ENCODE measurements around the gene HYAL3. TPM values are rescaled to one million over a fixed set of nuclear protein-coding genes. Genes with fewer than 3 reads are reported as not detected.

HYAL3 gene
- total RNA-seq, 1 donor from 2014 or later = 8.1 TPM

DNA sequence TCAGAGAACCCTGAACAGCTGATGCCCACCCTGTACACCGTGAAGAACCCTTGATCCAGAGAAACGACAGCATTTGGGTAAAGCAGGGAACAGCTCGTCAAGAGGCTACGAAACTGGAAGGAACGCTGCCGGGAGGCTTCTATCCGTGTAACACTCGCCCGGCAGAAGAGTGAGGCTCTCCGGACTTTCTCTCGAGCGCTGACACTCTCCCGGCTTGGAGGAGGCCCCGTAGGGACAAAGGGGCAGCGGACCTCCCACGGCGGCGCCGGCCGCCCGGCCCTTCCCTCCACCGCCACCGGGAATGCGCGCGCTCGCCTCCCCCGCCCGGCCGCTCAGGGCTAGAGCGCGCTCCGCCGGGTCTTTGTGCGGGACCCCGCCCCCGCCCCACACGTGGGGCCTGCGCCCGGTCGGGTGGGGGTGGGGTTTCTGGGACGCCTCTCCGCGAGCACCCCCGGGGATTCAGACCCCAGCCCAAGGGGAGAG lies 21.7 kb upstream of the HYAL3 start:
- intact Hi-C loops (cut with DNase I) = loop anchor here (5.0 kb wide), 1 partner anchor 64 kb away; no protein-coding TSS in a partner anchor
- H3K27me3 ChIP-seq = no peaks in the 10 kb centered on the region
- peak overlapping the region; percentile 90 for H3K27ac ChIP-seq
- no peaks in the 10 kb centered on the region for H3K9me3 ChIP-seq
- H3K4me3 ChIP-seq = peak overlapping the region; percentile 72 to 97
- DNase-seq (ENCODE audit: extremely low spot score in 2 of 2) = no peak
- TF ChIP-seq POLR2A (IDR thresholded peaks at IDR 0.05) (peak in 1 of 2 donors; percentile 17), POLR2AphosphoS5 (IDR thresholded peaks at IDR 0.05; ENCODE audit: insufficient read depth in 1 of 2, low read depth in 1 of 2) (no peak)
- TF ChIP-seq, protein P1, sequence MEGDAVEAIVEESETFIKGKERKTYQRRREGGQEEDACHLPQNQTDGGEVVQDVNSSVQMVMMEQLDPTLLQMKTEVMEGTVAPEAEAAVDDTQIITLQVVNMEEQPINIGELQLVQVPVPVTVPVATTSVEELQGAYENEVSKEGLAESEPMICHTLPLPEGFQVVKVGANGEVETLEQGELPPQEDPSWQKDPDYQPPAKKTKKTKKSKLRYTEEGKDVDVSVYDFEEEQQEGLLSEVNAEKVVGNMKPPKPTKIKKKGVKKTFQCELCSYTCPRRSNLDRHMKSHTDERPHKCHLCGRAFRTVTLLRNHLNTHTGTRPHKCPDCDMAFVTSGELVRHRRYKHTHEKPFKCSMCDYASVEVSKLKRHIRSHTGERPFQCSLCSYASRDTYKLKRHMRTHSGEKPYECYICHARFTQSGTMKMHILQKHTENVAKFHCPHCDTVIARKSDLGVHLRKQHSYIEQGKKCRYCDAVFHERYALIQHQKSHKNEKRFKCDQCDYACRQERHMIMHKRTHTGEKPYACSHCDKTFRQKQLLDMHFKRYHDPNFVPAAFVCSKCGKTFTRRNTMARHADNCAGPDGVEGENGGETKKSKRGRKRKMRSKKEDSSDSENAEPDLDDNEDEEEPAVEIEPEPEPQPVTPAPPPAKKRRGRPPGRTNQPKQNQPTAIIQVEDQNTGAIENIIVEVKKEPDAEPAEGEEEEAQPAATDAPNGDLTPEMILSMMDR (IDR thresholded peaks at IDR 0.05) = no peak
- peaks cover 65% of the 10 kb centered on the region for H3K4me1 ChIP-seq
- peaks cover 0 to 17% of the 10 kb centered on the region in 2 donors for H3K36me3 ChIP-seq

DNA sequence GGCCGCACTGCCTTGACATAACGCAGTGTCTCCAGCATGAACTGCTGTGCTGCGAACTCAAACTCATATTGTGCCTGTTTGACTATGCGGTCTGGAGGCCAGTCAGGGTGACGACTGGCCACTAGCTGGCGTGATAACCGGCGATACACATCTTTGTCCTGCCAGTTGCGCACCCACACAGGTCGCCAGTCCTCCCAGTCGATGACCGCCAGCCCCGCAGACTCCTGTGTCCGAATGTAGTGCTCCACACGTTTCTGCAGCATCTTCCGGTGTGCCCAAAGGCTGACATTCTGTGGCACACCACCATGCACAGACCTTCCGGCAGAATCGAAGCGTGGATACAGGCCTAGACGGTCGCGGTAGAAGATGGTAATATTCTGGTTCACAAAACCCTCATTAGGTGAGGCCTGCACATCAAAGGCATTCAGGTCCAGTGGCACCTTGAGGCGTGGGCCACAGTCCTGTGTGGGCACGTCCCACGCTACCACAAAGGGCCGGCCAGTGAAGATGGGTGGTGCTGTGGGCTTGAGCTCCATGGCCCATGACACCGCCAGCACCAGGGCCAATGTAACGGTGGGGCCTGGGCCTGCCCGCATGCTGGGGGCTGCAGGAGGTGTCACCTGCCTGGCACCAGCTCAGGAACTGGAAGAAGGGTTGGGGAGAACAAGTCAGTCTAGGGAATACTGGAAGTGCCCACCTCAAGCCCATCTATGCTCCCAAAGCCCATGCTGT lies 20.9 kb upstream of the HYAL3 start:
- Histone ChIP-seq H3K9me3 (no peaks in the 10 kb centered on the region), H3K4me1 (peaks cover 70% of the 10 kb centered on the region), H3K27ac (peak overlapping the region; percentile 90), H3K4me3 (peak overlapping the region; percentile 72 to 97), H3K36me3 (peaks cover 0 to 12% of the 10 kb centered on the region in 2 donors), H3K27me3 (no peaks in the 10 kb centered on the region)
- DNase-seq (ENCODE audit: extremely low spot score in 2 of 2) = no peak
- TF ChIP-seq POLR2AphosphoS5 (IDR thresholded peaks at IDR 0.05; ENCODE audit: insufficient read depth in 1 of 2, low read depth in 1 of 2) (no peak), POLR2A (IDR thresholded peaks at IDR 0.05) (no peak)
- TF ChIP-seq, protein P1 (IDR thresholded peaks at IDR 0.05) = no peak
- intact Hi-C loops (cut with DNase I) = loop anchor here (5.0 kb wide), 1 partner anchor 63 kb away; no protein-coding TSS in a partner anchor

DNA sequence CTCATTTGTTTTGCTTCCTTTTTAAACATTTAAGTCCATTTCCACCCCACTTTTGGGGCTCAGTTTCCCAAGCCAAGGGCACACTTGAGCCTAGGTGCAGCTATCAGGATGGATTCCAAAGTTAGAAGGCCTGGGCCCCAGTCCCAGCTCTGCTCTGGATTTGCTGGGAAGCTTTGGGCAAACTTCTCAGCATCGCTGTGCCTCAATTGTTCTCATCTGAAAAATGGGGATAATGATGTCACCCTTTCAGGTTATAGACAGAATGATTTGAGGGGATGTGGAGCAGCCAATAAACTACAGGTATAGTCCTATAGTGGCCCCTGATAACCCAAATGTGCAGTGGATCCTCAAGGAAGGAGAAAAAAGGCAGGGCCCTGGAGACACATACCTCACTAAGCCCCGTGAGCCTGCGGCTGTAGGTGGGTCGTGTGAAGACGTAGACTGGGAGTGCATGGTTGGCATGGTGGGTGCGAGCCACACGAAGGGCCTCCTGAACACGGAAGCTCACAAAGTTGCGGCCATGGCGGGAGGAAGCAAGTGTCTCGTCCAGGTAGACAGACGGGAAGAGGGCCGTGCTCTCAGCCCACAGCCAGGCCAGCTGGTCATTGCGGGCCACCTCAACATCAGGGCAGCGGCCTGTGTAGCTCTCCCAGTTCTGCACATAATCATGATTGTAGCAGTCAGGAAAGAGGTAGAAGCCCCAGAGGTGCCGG lies 20.1 kb upstream of the HYAL3 start:
- intact Hi-C loops (cut with DNase I) = no loop called here
- H3K9me3 ChIP-seq = no peaks in the 10 kb centered on the region
- H3K4me3 ChIP-seq = peak overlapping the region; percentile 72 to 97
- TF ChIP-seq POLR2A (IDR thresholded peaks at IDR 0.05) (no peak), POLR2AphosphoS5 (IDR thresholded peaks at IDR 0.05; ENCODE audit: insufficient read depth in 1 of 2, low read depth in 1 of 2) (no peak)
- TF ChIP-seq, protein P1 (IDR thresholded peaks at IDR 0.05) = no peak
- H3K27ac ChIP-seq = peak overlapping the region; percentile 74
- peaks cover 0 to 12% of the 10 kb centered on the region in 2 donors for H3K36me3 ChIP-seq
- H3K4me1 ChIP-seq = peaks cover 76% of the 10 kb centered on the region
- no peak for DNase-seq (ENCODE audit: extremely low spot score in 2 of 2)
- H3K27me3 ChIP-seq = no peaks in the 10 kb centered on the region

DNA sequence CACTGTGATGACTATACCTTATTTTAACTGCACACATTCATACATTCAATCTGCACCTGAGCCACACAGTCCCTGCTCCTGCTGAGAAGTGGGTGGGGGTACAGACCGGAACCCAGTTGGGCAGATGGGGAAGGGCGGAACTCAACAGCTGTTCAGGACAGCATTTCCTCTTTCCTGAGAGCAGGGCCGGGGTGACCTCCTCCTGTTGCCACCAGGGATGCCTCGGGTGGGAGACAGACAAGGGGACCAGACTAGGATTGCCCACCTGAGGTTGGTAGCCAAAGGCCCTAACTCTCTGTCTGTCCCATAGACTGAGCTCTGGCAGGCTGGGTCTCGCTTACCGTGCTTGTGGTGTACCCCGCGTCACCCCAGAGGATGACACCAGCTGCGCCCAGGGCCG lies 19.4 kb upstream of the HYAL3 start:
- intact Hi-C loops (cut with DNase I) = no loop called here
- TF ChIP-seq POLR2A (IDR thresholded peaks at IDR 0.05) = no peak
- TF ChIP-seq POLR2AphosphoS5 (IDR thresholded peaks at IDR 0.05; ENCODE audit: insufficient read depth in 1 of 2, low read depth in 1 of 2) = no peak
- TF ChIP-seq, protein P1 (IDR thresholded peaks at IDR 0.05) = no peak
- Histone ChIP-seq H3K27ac (peak overlapping the region; percentile 74), H3K36me3 (peaks cover 0 to 12% of the 10 kb centered on the region in 2 donors), H3K27me3 (no peaks in the 10 kb centered on the region), H3K4me3 (peak overlapping the region; percentile 13 to 72), H3K4me1 (peaks cover 78% of the 10 kb centered on the region), H3K9me3 (no peaks in the 10 kb centered on the region)
- DNase-seq (ENCODE audit: extremely low spot score in 2 of 2) = no peak

Measured in vagina (tissue), 2 donors.